HL-60 (cell line): ENCODE measurements around the gene GPD1L.

Source experiments
- DNase-seq, 2 experiments: peaks; one replicate each; pipeline ENCODE4 v3.0.0-alpha.2; 2010 to 2020; ENCODE audit warnings: low read depth in 1 of 2, low spot score in 1 of 2
- H3K27ac ChIP-seq: fragments of 250-450 bp; sonication (Bioruptor Pico); replicated peaks from 2 replicates; pipeline ENCODE4 v1.5.1; 2020; ENCODE audit warnings: mild to moderate bottlenecking, moderate library complexity
- H3K27me3 ChIP-seq: fragments of 250-450 bp; sonication (Bioruptor Pico); 2 replicates; pipeline ENCODE4 v1.5.1; 2021; ENCODE audit warnings: mild to moderate bottlenecking, moderate library complexity; ENCODE audit not compliant: insufficient read depth, poor library complexity, severe bottlenecking
- H3K4me3 ChIP-seq: replicated peaks from 2 replicates; pipeline ENCODE4 v1.5.1; 2011; ENCODE audit warnings: mild to moderate bottlenecking, control low read depth, low read length; ENCODE audit not compliant: insufficient read depth
- CTCF ChIP-seq: IDR thresholded peaks from one replicate; pipeline ENCODE4 v1.5.1; 2011; ENCODE audit warnings: low read length, control low read depth, inconsistent platforms; ENCODE audit not compliant: insufficient read depth
- GABPA ChIP-seq: IDR thresholded peaks from 2 replicates; pipeline ENCODE4 v1.6.1; 2012; ENCODE audit warnings: low read depth
- POLR2AphosphoS5 ChIP-seq: IDR thresholded peaks from 2 replicates; pipeline ENCODE4 v1.6.1; 2012; ENCODE audit warnings: low read depth
- REST ChIP-seq: IDR thresholded peaks from 2 replicates; pipeline ENCODE4 v1.6.1; 2012; ENCODE audit warnings: low read depth; ENCODE audit not compliant: insufficient replicate concordance
- SPI1 ChIP-seq: IDR thresholded peaks from 2 replicates; pipeline ENCODE4 v1.6.1; 2012; ENCODE audit warnings: low read depth, mild to moderate bottlenecking, borderline replicate concordance

GPD1L gene

GRCh38 chr3:32084870-32085269 lies 21.6 kb upstream of the GPD1L start:
- DNase-seq = no peak
- Histone ChIP-seq H3K4me3 (no peak overlapping the region), H3K27me3 (no peaks in the 10 kb centered on the region), H3K27ac (no peak overlapping the region)
- TF ChIP-seq REST (no peak), POLR2AphosphoS5 (no peak), SPI1 (no peak), GABPA (no peak), CTCF (no peak)

GRCh38 chr3:32086464-32086863 lies 20.0 kb upstream of the GPD1L start:
- no peak overlapping the region for H3K27ac ChIP-seq
- no peak for DNase-seq
- TF ChIP-seq CTCF (no peak), GABPA (no peak), SPI1 (no peak), POLR2AphosphoS5 (no peak), REST (no peak)
- no peak overlapping the region for H3K4me3 ChIP-seq
- no peaks in the 10 kb centered on the region for H3K27me3 ChIP-seq

- H3K27me3 ChIP-seq = no peaks in the 10 kb centered on the region
These were observed 16.9 kb upstream of the GPD1L start for GRCh38 chr3:32089476-32089875.

More at GRCh38 chr3:32089476-32089875, 16.9 kb upstream of the GPD1L start:
- TF ChIP-seq SPI1 (no peak), POLR2AphosphoS5 (no peak), CTCF (no peak), GABPA (no peak), REST (no peak)
- H3K27ac ChIP-seq = no peak overlapping the region
- no peak overlapping the region for H3K4me3 ChIP-seq
- DNase-seq = no peak
